ENCODE results near the gene PARD3.

DNA sequence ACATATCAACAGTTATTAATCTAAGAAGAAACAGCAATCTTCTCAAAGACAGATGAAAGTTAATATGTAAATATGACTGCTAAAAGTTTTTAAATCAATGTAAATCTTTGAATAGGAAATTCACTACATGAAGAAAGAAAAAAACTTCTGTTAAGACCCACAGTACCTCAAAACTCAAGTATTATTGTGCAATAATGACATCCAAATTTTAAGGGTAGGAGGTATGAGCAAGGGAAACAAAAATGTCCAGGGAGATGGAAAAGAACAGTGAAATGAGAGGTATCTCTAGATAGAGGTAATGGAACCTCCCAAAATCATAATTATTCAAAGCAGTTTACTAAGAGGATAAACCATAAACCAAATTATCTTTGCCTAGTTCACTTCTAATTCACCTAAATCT, 436.8 kb downstream of the PARD3 start:
- TF ChIP-seq POLR2A (IDR thresholded peaks at IDR 0.05) = no peak
- TF ChIP-seq, protein P1, sequence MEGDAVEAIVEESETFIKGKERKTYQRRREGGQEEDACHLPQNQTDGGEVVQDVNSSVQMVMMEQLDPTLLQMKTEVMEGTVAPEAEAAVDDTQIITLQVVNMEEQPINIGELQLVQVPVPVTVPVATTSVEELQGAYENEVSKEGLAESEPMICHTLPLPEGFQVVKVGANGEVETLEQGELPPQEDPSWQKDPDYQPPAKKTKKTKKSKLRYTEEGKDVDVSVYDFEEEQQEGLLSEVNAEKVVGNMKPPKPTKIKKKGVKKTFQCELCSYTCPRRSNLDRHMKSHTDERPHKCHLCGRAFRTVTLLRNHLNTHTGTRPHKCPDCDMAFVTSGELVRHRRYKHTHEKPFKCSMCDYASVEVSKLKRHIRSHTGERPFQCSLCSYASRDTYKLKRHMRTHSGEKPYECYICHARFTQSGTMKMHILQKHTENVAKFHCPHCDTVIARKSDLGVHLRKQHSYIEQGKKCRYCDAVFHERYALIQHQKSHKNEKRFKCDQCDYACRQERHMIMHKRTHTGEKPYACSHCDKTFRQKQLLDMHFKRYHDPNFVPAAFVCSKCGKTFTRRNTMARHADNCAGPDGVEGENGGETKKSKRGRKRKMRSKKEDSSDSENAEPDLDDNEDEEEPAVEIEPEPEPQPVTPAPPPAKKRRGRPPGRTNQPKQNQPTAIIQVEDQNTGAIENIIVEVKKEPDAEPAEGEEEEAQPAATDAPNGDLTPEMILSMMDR (IDR thresholded peaks at IDR 0.05) = no peak
